ENCODE results near the gene NDRG2. TPM values are rescaled to one million over a fixed set of nuclear protein-coding genes. Genes with fewer than 3 reads are reported as not detected.

The NDRG2 gene
- total and polyA plus RNA-seq, 12 donors: 242 to 420 (median 293) TPM

DNA sequence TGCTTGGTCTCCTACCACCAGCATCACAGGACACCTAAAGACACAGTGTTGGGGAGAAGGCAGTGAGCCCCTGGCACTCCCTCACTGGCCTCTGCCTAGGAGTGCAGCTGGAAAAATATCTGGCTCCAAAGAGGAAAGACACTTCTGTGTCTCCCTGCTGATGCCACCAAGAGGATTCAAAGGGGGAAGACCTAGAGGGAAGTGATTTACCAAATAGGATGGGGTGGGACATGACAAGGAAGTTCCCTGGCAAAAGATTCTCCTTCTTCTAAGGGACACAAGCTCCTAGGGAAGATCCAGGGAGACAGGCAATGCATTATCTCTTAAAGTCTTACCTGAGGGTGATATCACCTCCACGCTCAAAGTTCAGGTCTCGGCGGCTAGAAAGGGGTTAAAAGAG is 6.1 kb downstream of the NDRG2 start:
- Histone ChIP-seq H3K4me1 (peaks cover 5 to 61% (median 25%) of the 10 kb centered on the region in 9 donors), H3K4me3 (no peak overlapping the region), H3K36me3 (peaks cover 0 to 72% (median 35%) of the 10 kb centered on the region in 9 donors), H3K27me3 (peaks cover 0 to under 1% (median 0%) of the 10 kb centered on the region in 7 donors), H3K9me3 (no peaks in the 10 kb centered on the region), H3K27ac (peak overlapping the region in 1 of 10 donors; percentile 4)
- intact Hi-C loops (cut with DNase I): loop anchor here in 5 of 10 donors (2.0 to 5.0 kb wide), 2 partner anchors 20 to 74 kb away; no protein-coding TSS in a partner anchor
- ATAC-seq: no peak
- TF ChIP-seq, protein P1, sequence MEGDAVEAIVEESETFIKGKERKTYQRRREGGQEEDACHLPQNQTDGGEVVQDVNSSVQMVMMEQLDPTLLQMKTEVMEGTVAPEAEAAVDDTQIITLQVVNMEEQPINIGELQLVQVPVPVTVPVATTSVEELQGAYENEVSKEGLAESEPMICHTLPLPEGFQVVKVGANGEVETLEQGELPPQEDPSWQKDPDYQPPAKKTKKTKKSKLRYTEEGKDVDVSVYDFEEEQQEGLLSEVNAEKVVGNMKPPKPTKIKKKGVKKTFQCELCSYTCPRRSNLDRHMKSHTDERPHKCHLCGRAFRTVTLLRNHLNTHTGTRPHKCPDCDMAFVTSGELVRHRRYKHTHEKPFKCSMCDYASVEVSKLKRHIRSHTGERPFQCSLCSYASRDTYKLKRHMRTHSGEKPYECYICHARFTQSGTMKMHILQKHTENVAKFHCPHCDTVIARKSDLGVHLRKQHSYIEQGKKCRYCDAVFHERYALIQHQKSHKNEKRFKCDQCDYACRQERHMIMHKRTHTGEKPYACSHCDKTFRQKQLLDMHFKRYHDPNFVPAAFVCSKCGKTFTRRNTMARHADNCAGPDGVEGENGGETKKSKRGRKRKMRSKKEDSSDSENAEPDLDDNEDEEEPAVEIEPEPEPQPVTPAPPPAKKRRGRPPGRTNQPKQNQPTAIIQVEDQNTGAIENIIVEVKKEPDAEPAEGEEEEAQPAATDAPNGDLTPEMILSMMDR (IDR thresholded peaks at IDR 0.05): no peak
- DNase-seq: no peak
- WGBS, 2 donors: 96% methylated on average over 3 of the region's 3 CpGs

DNA sequence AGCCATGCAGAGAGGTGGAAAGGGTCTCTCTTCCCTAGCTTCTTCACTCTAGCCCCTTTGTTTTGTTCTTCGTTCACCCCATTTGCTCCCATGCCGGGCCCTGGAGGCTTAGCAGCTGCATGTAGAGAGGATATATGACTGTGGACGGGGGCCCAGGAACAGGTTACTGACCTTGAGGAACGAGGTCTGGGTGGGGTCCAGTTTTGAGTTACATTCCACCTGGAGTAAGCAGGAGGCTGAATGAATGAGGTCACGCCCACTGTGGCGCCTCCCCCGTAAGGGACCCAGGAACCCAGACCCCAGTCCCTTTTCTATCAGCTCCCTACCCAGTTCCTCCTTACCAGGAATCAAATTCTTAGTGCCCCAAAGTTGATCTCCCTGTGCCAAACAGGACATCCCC is 6.6 kb downstream of the NDRG2 start:
- no peak for DNase-seq
- intact Hi-C loops (cut with DNase I): loop anchor here in 5 of 10 donors (2.0 to 5.0 kb wide), 2 partner anchors 21 to 74 kb away; no protein-coding TSS in a partner anchor
- Histone ChIP-seq H3K27ac (peak overlapping the region in 1 of 10 donors; percentile 14), H3K27me3 (no peaks in the 10 kb centered on the region), H3K9me3 (no peaks in the 10 kb centered on the region), H3K36me3 (peaks cover 0 to 72% (median 35%) of the 10 kb centered on the region in 9 donors), H3K4me1 (peaks cover 0 to 57% (median 20%) of the 10 kb centered on the region in 9 donors), H3K4me3 (no peak overlapping the region)
- no peak for ATAC-seq
- TF ChIP-seq, protein P1 (IDR thresholded peaks at IDR 0.05): no peak
- 75 to 84% methylated on average over 7 of the region's 7 CpGs for WGBS, 2 donors

DNA sequence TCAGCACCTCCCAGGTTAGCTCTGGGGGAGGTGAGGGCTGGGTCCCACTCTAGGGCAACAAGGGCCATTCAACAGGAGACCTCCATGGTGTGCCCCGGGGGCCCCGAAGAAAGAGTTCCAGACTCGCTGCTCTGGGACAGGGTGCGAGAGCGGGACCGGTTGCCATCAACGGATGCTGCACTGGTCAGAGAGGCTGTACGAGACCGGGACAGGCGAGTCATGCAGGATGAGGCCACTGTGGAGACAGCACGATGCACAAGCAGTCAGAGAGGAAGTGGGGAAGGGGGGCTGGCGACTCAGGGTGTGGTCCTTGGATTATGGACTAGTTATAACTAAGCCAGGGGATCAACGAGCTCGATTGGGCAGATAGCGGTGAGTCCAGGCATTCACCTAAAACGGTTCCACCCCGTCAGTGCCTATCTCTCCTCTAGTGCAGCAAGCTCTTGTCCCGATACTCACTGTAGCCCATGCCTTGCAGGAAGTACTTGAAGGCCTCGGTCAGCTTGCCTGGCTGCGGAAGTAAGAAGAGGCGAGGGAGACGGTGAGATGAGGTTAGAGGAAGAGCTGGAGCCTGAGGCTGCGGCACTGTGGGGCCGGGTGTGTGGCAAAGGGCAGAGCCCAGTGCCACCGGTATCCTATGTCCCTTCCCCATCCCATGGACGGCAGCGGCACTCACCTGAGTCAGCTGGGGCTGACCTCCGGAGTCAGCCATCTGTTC is 7.2 kb downstream of the NDRG2 start:
- no peak for DNase-seq
- Histone ChIP-seq H3K27ac (peak overlapping the region in 1 of 10 donors; percentile 14), H3K27me3 (no peaks in the 10 kb centered on the region), H3K36me3 (peaks cover 0 to 72% (median 35%) of the 10 kb centered on the region in 9 donors), H3K9me3 (no peaks in the 10 kb centered on the region), H3K4me1 (peaks cover 0 to 51% (median 14%) of the 10 kb centered on the region in 9 donors), H3K4me3 (no peak overlapping the region)
- intact Hi-C loops (cut with DNase I): loop anchor here in 5 of 10 donors (2.0 to 5.0 kb wide), 2 partner anchors 21 to 75 kb away; no protein-coding TSS in a partner anchor
- ATAC-seq: peak in 1 of 8 donors; percentile 12
- WGBS, 2 donors: 73% methylated on average over 28 of the region's 28 CpGs
- TF ChIP-seq, protein P1 (IDR thresholded peaks at IDR 0.05): no peak

DNA sequence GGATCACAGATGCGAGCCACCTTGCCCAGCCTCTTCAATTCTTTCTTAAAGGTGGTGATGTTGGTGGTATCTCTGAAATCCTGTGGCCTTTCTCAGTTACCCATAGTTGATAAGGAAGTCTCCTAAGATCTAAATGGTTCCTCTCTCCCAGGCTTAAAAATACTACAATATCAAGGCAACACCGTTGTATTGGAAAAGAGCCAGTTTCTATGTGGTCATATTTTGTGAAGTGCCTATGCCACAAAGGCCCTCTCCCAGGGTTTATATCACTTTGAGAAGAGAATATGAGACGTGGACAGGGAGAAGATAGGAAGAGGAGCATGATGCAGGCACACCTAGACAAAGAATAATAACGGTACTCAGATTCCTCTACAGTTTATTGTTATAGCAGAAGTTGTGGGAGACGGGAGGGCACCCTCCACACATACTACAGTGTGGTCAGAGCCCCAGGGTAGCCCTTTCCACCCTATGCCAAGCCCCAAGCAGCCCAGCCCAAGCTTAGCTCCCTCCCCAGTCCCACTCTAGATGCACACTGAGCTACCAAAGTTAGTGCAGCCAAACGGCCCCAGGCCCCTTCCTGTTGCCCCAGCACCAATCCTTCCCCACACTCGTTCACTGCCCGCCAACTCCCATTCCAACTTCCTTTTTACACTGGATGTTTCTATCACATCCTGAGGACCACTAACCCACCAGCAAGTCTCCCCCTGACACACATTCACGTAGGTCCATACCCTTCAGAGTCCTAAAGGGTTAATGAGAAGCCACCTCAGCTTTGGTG is 8.3 kb downstream of the NDRG2 start:
- TF ChIP-seq, protein P1 (IDR thresholded peaks at IDR 0.05): no peak
- WGBS, 2 donors: 62 to 67% methylated on average over 9 of the region's 9 CpGs
- no peak for DNase-seq
- ATAC-seq: no peak
- H3K9me3 ChIP-seq: no peaks in the 10 kb centered on the region
- H3K27me3 ChIP-seq: no peaks in the 10 kb centered on the region
- H3K36me3 ChIP-seq: peaks cover 0 to 61% (median 33%) of the 10 kb centered on the region in 9 donors
- H3K4me3 ChIP-seq: no peak overlapping the region
- H3K27ac ChIP-seq: peak overlapping the region in 1 of 10 donors; percentile 3
- intact Hi-C loops (cut with DNase I): loop anchor here in 5 of 10 donors (5.0 kb wide), 1 partner anchor 76 kb away; no protein-coding TSS in a partner anchor
- peaks cover 0 to 40% (median 6%) of the 10 kb centered on the region in 9 donors for H3K4me1 ChIP-seq

Measured in heart right ventricle (tissue), 16 donors.